GM13977 (cell line): ENCODE results near the gene PPP3CB.

Experiments
- DNase-seq: peaks from one replicate; pipeline ENCODE4 v3.0.0; 2012; ENCODE audit warnings: low spot score
- CTCF ChIP-seq: IDR thresholded peaks from 2 replicates; pipeline ENCODE4 v1.5.1; 2012; ENCODE audit warnings: mild to moderate bottlenecking, control low read depth; ENCODE audit not compliant: insufficient read depth; ENCODE audit errors: extremely low read depth, missing control alignments
- in situ Hi-C: fragments of 300-500 bp; cut with MboI; formaldehyde crosslinking; loops from one replicate; pipeline ENCODE4 v1.12.0; 2022; ENCODE audit warnings: low sequenced_read_pairs, low pct_unique_long_range_greater_than_20kb, mixed read lengths, inconsistent platforms; ENCODE audit not compliant: unreplicated experiment

PPP3CB gene

DNA sequence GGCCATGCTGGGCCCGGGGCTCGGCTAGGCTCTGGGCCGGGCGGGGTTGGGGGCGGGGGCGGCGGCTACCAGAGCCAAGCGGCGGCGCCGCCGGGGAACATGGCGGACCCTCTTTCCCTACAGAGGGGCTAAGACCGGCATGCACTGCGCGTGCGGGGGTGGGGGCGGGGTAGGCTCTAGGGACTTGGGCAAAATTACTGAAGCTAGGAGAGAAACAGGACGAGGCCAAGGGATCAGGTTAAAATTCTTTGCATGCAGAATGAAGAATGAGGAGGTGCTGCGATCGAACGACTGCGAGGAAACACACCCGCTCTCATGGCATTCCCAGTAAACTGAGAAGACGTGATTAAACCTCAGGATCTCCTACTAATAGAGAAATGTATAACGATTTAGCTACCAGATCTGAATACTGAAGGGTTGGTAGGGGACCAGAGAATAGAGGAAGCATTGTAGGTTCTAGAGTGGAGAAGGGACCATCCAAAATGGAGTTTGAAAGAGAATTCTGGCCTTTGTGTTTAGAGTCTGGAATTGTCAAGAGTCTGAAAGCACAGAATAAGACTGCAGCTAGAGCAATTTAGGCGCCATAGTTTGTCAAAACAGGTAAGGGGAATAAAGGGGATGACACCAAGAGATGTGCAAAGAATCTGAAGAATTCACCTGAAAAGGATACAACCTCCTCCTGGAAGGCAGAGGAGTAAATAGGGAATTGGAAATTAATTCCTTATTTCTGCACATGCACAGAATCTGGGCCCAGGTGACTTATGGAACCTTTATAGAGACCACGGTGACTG lies at the start of gene PPP3CB:
TSS of gene PPP3CB (minus strand) at position 141 of the 791 bp plus-strand sequence. CDS start at position 6, 135 bp downstream.
- in situ Hi-C loops: no loop called here
- peak; percentile 91 for DNase-seq
- no peak for TF ChIP-seq CTCF

DNA sequence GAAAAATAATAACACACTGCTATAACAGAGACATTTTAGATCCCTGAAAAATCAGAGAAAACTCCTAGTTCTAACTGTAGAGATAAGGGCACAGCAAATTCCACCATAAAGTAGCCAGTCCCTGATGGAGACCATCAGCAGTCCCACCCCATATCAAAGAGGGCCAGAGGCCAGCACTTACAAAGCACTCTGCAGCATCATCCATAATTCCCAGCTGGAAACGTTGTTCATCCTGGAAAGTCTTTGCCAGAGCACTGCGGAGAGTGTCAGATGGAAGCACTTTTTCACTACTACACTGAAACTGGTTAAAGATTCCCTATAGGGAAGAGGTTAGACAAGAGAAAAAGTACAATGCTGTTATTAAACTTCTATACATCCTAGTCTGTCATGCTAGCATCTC lies 49.5 kb upstream of the PPP3CB start:
- TF ChIP-seq CTCF: no peak
- in situ Hi-C loops: loop anchor here (25.0 kb wide), 1 partner anchor 192 kb away; the partner anchor contains the start of gene SEC24C
- DNase-seq: no peak

- DNase-seq: no peak
- TF ChIP-seq CTCF: no peak
- in situ Hi-C loops: loop anchor here (5.0 to 25.0 kb wide), 2 partner anchors 105 to 200 kb away; partner anchors contain the start of genes MYOZ1 and SEC24C
Measured at GRCh38 chr10:73537709-73538108, 41.9 kb upstream of the PPP3CB start.

DNA sequence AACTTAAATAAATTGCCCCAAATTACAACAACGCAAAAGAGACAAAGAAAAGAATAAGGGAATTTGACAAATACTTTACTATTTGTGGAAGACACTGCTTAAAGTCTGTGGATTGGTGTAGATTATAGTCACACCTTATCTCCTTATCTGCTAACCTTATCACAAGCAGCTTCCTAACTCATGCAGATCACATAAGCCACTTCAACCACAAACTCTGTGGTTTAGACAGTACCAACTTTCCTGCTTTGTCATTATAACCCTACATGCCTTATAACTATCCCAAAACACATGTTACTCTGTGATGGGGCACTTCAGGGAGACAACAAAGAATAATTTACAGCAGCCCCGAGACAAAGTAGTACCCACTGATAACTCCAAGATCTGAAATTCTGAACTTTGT lies 41.5 kb upstream of the PPP3CB start:
- in situ Hi-C loops: loop anchor here (5.0 to 25.0 kb wide), 2 partner anchors 105 to 200 kb away; partner anchors contain the start of genes MYOZ1 and SEC24C

GRCh38 chr10:73534857-73535256 lies 39.0 kb upstream of the PPP3CB start:
- no peak for DNase-seq
- in situ Hi-C loops: loop anchor here (5.0 to 25.0 kb wide), 2 partner anchors 107 to 202 kb away; partner anchors contain the start of genes MYOZ1 and SEC24C
- no peak for TF ChIP-seq CTCF

More for the DNA sequence above, 41.5 kb upstream of the PPP3CB start:
- DNase-seq: no peak
- TF ChIP-seq CTCF: no peak

- TF ChIP-seq CTCF: peak; percentile 72
- in situ Hi-C loops: loop anchor here (25.0 kb wide), 1 partner anchor 208 kb away; the partner anchor contains the start of gene SEC24C
- DNase-seq: peak; percentile 79
Measured at GRCh38 chr10:73529089-73529832, 33.4 kb upstream of the PPP3CB start.
